ENCODE data around the gene ELMO1. TPM values are rescaled to one million over a fixed set of nuclear protein-coding genes. Genes with fewer than 3 reads are reported as not detected.

Gene ELMO1
- total and polyA plus RNA-seq, 10 of the 15 experiments (the other 5 are each of a cell fraction or from before 2014, with no cell fraction given): 22.6 to 85.9 (median 56.6) TPM

DNA sequence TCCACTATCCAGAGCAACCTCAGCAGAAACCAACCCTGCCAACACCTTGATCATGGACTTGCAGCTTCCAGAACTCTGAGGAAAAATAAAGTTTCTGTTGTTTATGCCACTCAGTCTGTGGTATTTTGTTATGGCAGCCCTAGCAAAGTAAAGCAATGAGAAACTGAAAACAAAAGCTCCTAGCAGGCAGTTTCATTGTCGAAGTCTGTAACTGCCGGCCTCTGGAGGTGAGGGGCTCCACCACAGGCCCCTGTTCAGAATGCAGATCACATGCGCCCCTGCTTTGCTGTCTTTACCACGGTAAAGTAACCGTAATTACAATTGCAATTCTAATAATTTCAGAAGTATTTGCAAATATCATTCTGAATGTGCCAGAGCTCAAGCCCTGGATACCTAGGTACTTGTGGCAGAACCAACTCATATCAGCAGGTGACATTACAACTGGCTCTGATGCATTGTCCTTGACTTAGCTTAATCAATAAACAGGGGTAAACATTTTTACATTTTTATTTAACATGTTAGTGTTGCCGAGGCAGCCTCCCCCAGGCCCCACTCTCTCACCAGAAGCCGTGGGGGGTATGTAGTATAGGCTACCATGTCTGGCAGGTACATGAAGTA lies 193.2 kb downstream of the ELMO1 start:
- BruUV-seq (replicated peaks): no TSS peak
- no peaks in the 10 kb centered on the region for H3K27me3 ChIP-seq (replicated peaks in 1 of 2; ENCODE audit: control insufficient read depth in 2 of 2, insufficient read depth in 2 of 2, low read length in 1 of 2)
- no peak for ATAC-seq
- peaks cover 0 to 4% of the 10 kb centered on the region in 2 experiments; a peak in 3 of 4 replicates for H3K36me3 ChIP-seq (ENCODE audit: control insufficient read depth in 2 of 2, insufficient read depth in 2 of 2, low read length in 1 of 2)
- SMC1A ChIA-PET (ENCODE audit: uncharacterized antibody, unreplicated experiment): interaction anchor here (0.7 kb wide), 1 partner anchor 96 kb away, joined by 3 read pairs; no protein-coding TSS in a partner anchor
- intact Hi-C loops (cut with micrococcal nuclease; ENCODE audit: unreplicated experiment): no loop called here
- DNase-seq (ENCODE audit: low read depth, low spot score): no peak
- no peaks in the 10 kb centered on the region for H3K9me3 ChIP-seq (replicated peaks; ENCODE audit: control insufficient read depth, insufficient read depth, low read length)
- no peak overlapping the region for H3K9ac ChIP-seq (ENCODE audit: control insufficient read depth, insufficient read depth, low read length)
- no peaks in the 10 kb centered on the region for H3K79me2 ChIP-seq (ENCODE audit: control insufficient read depth, insufficient read depth, low read length)
- no peaks in the 10 kb centered on the region for H4K20me1 ChIP-seq (ENCODE audit: control insufficient read depth, insufficient read depth)
- H3K27ac ChIP-seq (ENCODE audit: control insufficient read depth, insufficient read depth): no peak overlapping the region
- CTCF ChIA-PET: interaction anchor here (0.6 to 1.4 kb wide), 3 partner anchors 10 to 593 kb away, joined by 3 read pairs; partner anchors contain the start of gene NME8
- H3K4me1 ChIP-seq (ENCODE audit: control insufficient read depth, insufficient read depth, low read length): no peaks in the 10 kb centered on the region
- 59% methylated on average over 7 of the region's 7 CpGs for WGBS (ENCODE audit: insufficient coverage, insufficient replicate concordance, low lambda C conversion rate, missing lambda C conversion rate)
- in situ Hi-C loops (cut with MboI): no loop called here
- FAIRE-seq: no peak
- RAD21 ChIA-PET (ENCODE audit: unreplicated experiment): no interaction called here
- TF ChIP-seq, protein P1, sequence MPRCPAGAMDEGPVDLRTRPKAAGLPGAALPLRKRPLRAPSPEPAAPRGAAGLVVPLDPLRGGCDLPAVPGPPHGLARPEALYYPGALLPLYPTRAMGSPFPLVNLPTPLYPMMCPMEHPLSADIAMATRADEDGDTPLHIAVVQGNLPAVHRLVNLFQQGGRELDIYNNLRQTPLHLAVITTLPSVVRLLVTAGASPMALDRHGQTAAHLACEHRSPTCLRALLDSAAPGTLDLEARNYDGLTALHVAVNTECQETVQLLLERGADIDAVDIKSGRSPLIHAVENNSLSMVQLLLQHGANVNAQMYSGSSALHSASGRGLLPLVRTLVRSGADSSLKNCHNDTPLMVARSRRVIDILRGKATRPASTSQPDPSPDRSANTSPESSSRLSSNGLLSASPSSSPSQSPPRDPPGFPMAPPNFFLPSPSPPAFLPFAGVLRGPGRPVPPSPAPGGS (IDR thresholded peaks at IDR 0.05; ENCODE audit: borderline replicate concordance, insufficient read depth, low read depth, low read length, poor library complexity, severe bottlenecking): no peak
- TF ChIP-seq BMI1 (IDR thresholded peaks at IDR 0.05; ENCODE audit: borderline replicate concordance): no peak
- TF ChIP-seq SP1 (IDR thresholded peaks at IDR 0.05; ENCODE audit: low read depth, low read length): no peak
- TF ChIP-seq RCOR1 (conservative IDR thresholded peaks at IDR 0.05; ENCODE audit: low read depth, low read length): no peak
- TF ChIP-seq SUZ12 (IDR thresholded peaks at IDR 0.05; ENCODE audit: unreplicated experiment): no peak
- TF ChIP-seq IKZF2 (IDR thresholded peaks at IDR 0.05): no peak
- TF ChIP-seq, protein P2, sequence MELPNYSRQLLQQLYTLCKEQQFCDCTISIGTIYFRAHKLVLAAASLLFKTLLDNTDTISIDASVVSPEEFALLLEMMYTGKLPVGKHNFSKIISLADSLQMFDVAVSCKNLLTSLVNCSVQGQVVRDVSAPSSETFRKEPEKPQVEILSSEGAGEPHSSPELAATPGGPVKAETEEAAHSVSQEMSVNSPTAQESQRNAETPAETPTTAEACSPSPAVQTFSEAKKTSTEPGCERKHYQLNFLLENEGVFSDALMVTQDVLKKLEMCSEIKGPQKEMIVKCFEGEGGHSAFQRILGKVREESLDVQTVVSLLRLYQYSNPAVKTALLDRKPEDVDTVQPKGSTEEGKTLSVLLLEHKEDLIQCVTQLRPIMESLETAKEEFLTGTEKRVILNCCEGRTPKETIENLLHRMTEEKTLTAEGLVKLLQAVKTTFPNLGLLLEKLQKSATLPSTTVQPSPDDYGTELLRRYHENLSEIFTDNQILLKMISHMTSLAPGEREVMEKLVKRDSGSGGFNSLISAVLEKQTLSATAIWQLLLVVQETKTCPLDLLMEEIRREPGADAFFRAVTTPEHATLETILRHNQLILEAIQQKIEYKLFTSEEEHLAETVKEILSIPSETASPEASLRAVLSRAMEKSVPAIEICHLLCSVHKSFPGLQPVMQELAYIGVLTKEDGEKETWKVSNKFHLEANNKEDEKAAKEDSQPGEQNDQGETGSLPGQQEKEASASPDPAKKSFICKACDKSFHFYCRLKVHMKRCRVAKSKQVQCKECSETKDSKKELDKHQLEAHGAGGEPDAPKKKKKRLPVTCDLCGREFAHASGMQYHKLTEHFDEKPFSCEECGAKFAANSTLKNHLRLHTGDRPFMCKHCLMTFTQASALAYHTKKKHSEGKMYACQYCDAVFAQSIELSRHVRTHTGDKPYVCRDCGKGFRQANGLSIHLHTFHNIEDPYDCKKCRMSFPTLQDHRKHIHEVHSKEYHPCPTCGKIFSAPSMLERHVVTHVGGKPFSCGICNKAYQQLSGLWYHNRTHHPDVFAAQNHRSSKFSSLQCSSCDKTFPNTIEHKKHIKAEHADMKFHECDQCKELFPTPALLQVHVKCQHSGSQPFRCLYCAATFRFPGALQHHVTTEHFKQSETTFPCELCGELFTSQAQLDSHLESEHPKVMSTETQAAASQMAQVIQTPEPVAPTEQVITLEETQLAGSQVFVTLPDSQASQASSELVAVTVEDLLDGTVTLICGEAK (IDR thresholded peaks at IDR 0.05; ENCODE audit: borderline replicate concordance): peak; percentile 27; the same call in 1 of the 2 replicates
- TF ChIP-seq ZNF24 (IDR thresholded peaks at IDR 0.05): no peak
- no peak for TF ChIP-seq SRF (IDR thresholded peaks at IDR 0.05; ENCODE audit: low read depth in 2 of 2, low read length in 2 of 2)
- POLR2A ChIA-PET: no interaction called here
- no peak overlapping the region for H3K4me2 ChIP-seq (ENCODE audit: control insufficient read depth, insufficient read depth)
- no peak overlapping the region for H3K4me3 ChIP-seq
- no peak overlapping the region for H2AFZ ChIP-seq (ENCODE audit: control insufficient read depth, low read depth, low read length)

Measured in GM12878 (cell line).